Endothelial cell of umbilical vein (primary cell): Measurements from ENCODE around the gene ERVW-1. TPM values are rescaled to one million over a fixed set of nuclear protein-coding genes. Genes with fewer than 3 reads are reported as not detected.

ENCODE experiments used
- BruUV-seq: library from RNA; stranded (reverse); fragments of 400-500 nt; replicated peaks from 2 replicates; lab custom pipeline; 2021; lab: Mats Ljungman, UMichigan
- CTCF ChIA-PET: fragments of 300-600, 350-600 bp; sonication (Branson Sonifier 250); formaldehyde crosslinking; loops from one replicate; lab custom pipeline; 2021; ENCODE audit warnings: antibody characterized with exemption, inconsistent platforms; lab: Charles Lee
- POLR2A ChIA-PET: fragments of 300-600, 350-600 bp; sonication (Branson Sonifier 250); formaldehyde crosslinking; loops from one replicate; lab custom pipeline; 2021; ENCODE audit warnings: antibody characterized with exemption, inconsistent platforms; lab: Charles Lee
- DNase-seq: peaks from one replicate; pipeline ENCODE4 v3.0.0-alpha.2; 2011; ENCODE audit warnings: low read depth, low spot score
- FAIRE-seq: peaks from 2 replicates; lab custom pipeline; 2011; peaks lifted over from hg19 to GRCh38; lab: Jason Lieb, UNC
- H2AFZ ChIP-seq: 2 replicates; pipeline ENCODE4 v1.6.0; 2012; ENCODE audit warnings: low read depth, low read length, control low read depth, inconsistent platforms
- H3K27ac ChIP-seq: 2 replicates; pipeline ENCODE4 v1.5.1; 2011; ENCODE audit warnings: low read depth, mild to moderate bottlenecking, control low read depth, low read length, moderate library complexity; ENCODE audit not compliant: insufficient read depth
- H3K27me3 ChIP-seq, 2 experiments: 2 replicates each; pipeline versions ENCODE4 v1.6.0 to v1.6.1; 2011; ENCODE audit warnings: low read length in 2 of 2, mixed read lengths in 1 of 2; ENCODE audit not compliant: control insufficient read depth in 2 of 2, insufficient read depth in 2 of 2
- H3K36me3 ChIP-seq, 2 experiments: 2 replicates in 1 of 2; 3 replicates in 1 of 2; pipeline ENCODE4 v1.5.1; 2011; ENCODE audit warnings: low read length in 2 of 2, mild to moderate bottlenecking in 1 of 2, moderate library complexity in 1 of 2; ENCODE audit not compliant: control insufficient read depth in 2 of 2, insufficient read depth in 2 of 2; ENCODE audit errors: extremely low read depth in 1 of 2
- H3K4me1 ChIP-seq: 3 replicates; pipeline ENCODE4 v1.5.1; 2011; ENCODE audit warnings: mild to moderate bottlenecking, low read length; ENCODE audit not compliant: control insufficient read depth, insufficient read depth; ENCODE audit errors: extremely low read depth
- H3K4me2 ChIP-seq: 2 replicates; pipeline ENCODE4 v1.6.1; 2011; ENCODE audit warnings: low read length, control low read depth, mixed read lengths; ENCODE audit not compliant: insufficient read depth
- H3K4me3 ChIP-seq, 3 experiments: fragments of 200-600 bp in 1 of 3; sonication (generic), shearing (Covaris generic) in 1 of 3; replicated peaks in 1 of 3; 2 replicates each; pipeline ENCODE4 v1.5.1; 2011 to 2016; ENCODE audit warnings: control low read depth in 3 of 3, low read length in 3 of 3, mild to moderate bottlenecking in 2 of 3, inconsistent platforms in 1 of 3, low read depth in 1 of 3, moderate library complexity in 1 of 3; ENCODE audit not compliant: insufficient read depth in 1 of 3
- H3K79me2 ChIP-seq: 2 replicates; pipeline ENCODE4 v1.6.0; 2012; ENCODE audit warnings: low read length, inconsistent platforms; ENCODE audit not compliant: control insufficient read depth, insufficient read depth
- H3K9ac ChIP-seq: replicated peaks from 2 replicates; pipeline ENCODE3; 2011; ENCODE audit warnings: low read length, control low read depth; ENCODE audit not compliant: insufficient read depth; ENCODE audit errors: extremely low read depth
- H3K9me1 ChIP-seq: replicated peaks from 3 replicates; pipeline ENCODE4 v1.6.0; 2011; ENCODE audit warnings: mild to moderate bottlenecking, low read length; ENCODE audit not compliant: control insufficient read depth, insufficient read depth; ENCODE audit errors: extremely low read depth
- H3K9me3 ChIP-seq: replicated peaks from 2 replicates; pipeline ENCODE4 v1.5.1; 2012; ENCODE audit warnings: low read length, inconsistent platforms; ENCODE audit not compliant: control insufficient read depth, insufficient read depth
- H4K20me1 ChIP-seq: replicated peaks from 2 replicates; pipeline ENCODE3; 2011; ENCODE audit warnings: mild to moderate bottlenecking, low read length; ENCODE audit not compliant: control insufficient read depth, insufficient read depth; ENCODE audit errors: extremely low read depth
- CTCF ChIP-seq, 2 donors: IDR thresholded peaks; 1 replicate in 1 of 2; 2 replicates in 1 of 2; pipeline ENCODE4 v1.5.1; 2011; ENCODE audit warnings: low read length in 2 of 2, mild to moderate bottlenecking in 2 of 2, moderate library complexity in 2 of 2, control low read depth in 1 of 2, inconsistent platforms in 1 of 2, low read depth in 1 of 2; ENCODE audit not compliant: insufficient read depth in 1 of 2; ENCODE audit errors: extremely low read depth in 1 of 2
- EZH2 ChIP-seq: IDR thresholded peaks from 2 replicates; pipeline ENCODE4 v1.6.1; 2012; ENCODE audit warnings: borderline replicate concordance, low read depth, mild to moderate bottlenecking, moderate library complexity, low read length, inconsistent platforms; ENCODE audit not compliant: severe bottlenecking
- FOS ChIP-seq: IDR thresholded peaks from 2 replicates; pipeline ENCODE4 v1.6.1; 2011; ENCODE audit warnings: mild to moderate bottlenecking, low read length, moderate library complexity, borderline replicate concordance; ENCODE audit not compliant: insufficient read depth
- GATA2 ChIP-seq: IDR thresholded peaks from 2 replicates; pipeline ENCODE4 v1.7.0; 2011; ENCODE audit warnings: low read depth, mild to moderate bottlenecking, moderate library complexity, mixed read lengths, low read length; ENCODE audit not compliant: insufficient read length, insufficient read depth
- JUN ChIP-seq: IDR thresholded peaks from 2 replicates; pipeline ENCODE4 v1.6.1; 2011; ENCODE audit warnings: borderline replicate concordance, low read depth; ENCODE audit not compliant: insufficient read length, insufficient read depth
- MYC ChIP-seq: IDR thresholded peaks from one replicate; pipeline ENCODE4 v1.6.1; 2011; ENCODE audit warnings: mild to moderate bottlenecking, low read depth, low read length
- POLR2A ChIP-seq: IDR thresholded peaks from 2 replicates; pipeline ENCODE4 v1.6.1; 2012; ENCODE audit warnings: low read depth, mild to moderate bottlenecking, control low read depth, low read length
- POLR2AphosphoS5 ChIP-seq: IDR thresholded peaks from 2 replicates; pipeline ENCODE4 v1.6.1; 2012; ENCODE audit warnings: low read depth, mild to moderate bottlenecking, control low read depth, low read length, moderate library complexity; ENCODE audit not compliant: insufficient read depth
- dilution Hi-C: fragments of 300-500 bp; cut with MboI; formaldehyde crosslinking; loops from one replicate; pipeline ENCODE4 v1.15.0; 2019; ENCODE audit warnings: low sequenced_read_pairs; ENCODE audit not compliant: extremely low pct_ligation_motif_present
- intact Hi-C: fragments of 100-400 bp; cut with micrococcal nuclease; formaldehyde crosslinking; loops from one replicate; pipeline ENCODE4 v1.10.0; 2022
- polyA plus RNA-seq, 4 experiments: library from polyadenylated mRNA; depleted of rRNA in 3 of 4; stranded (reverse) in 3 of 4; unstranded in 1 of 4; fragments of >200 nt; gene quantifications; 2 replicates each; pipeline versions ENCODE4 v1.2.1 to v1.2.3, GENCODE V29; 2011 to 2012; ENCODE audit warnings: missing spikeins in 1 of 4
- total RNA-seq: library from RNA; stranded (reverse); gene quantifications from 2 replicates; pipeline ENCODE4 v1.2.3, GENCODE V29; 2021
- TF ChIP-seq, protein P1 (sequence below): IDR thresholded peaks from 2 replicates; pipeline ENCODE4 v1.6.1; 2011; ENCODE audit not compliant: insufficient read depth, insufficient read length

Gene ERVW-1
- total and polyA plus RNA-seq, 2 donors (not counting 3 experiments of a cell fraction or from before 2014, with no cell fraction given): not detected

- Histone ChIP-seq H2AFZ (no peak overlapping the region), H3K27ac (no peak overlapping the region), H3K4me2 (no peak overlapping the region), H4K20me1 (no peaks in the 10 kb centered on the region), H3K9me1 (no peaks in the 10 kb centered on the region), H3K27me3 (peaks cover 5 to 6% of the 10 kb centered on the region in 2 experiments), H3K4me1 (no peaks in the 10 kb centered on the region), H3K9ac (no peak overlapping the region), H3K79me2 (no peaks in the 10 kb centered on the region), H3K9me3 (no peaks in the 10 kb centered on the region), H3K36me3 (no peaks in the 10 kb centered on the region), H3K4me3 (no peak overlapping the region)
- DNase-seq: no peak
- CTCF ChIA-PET: interaction anchor here (1.0 kb wide), 1 partner anchor 9 kb away, joined by 4 read pairs; no protein-coding TSS in a partner anchor
- FAIRE-seq: no peak
- TF ChIP-seq GATA2 (no peak), EZH2 (no peak), JUN (no peak), FOS (no peak), MYC (no peak), POLR2A (no peak), CTCF (IDR thresholded peaks at IDR 0.05; ENCODE audit: extremely low read depth in 1 of 2, insufficient read depth in 1 of 2, low read depth in 1 of 2, low read length in 2 of 2) (no peak), POLR2AphosphoS5 (no peak)
- TF ChIP-seq, protein P1, sequence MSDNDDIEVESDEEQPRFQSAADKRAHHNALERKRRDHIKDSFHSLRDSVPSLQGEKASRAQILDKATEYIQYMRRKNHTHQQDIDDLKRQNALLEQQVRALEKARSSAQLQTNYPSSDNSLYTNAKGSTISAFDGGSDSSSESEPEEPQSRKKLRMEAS: no peak
- POLR2A ChIA-PET: no interaction called here
- dilution Hi-C loops (no loop called here), intact Hi-C loops (no loop called here)
- BruUV-seq: no TSS peak
Measured at GRCh38 chr7:92433019-92433418, 44.7 kb downstream of the ERVW-1 start.
